GM21723 (cell line): ENCODE measurements around the gene GRIA2.
"Not testable (repeated sequence)": the region's sequence is repeated elsewhere in the genome, so short reads cannot be mapped to it uniquely, and the experiment has no call there.

Experiments used
- ATAC-seq: cut with Tn5 transposase; IDR thresholded peaks from one replicate; pipeline ENCODE4 v1.9.1; 2021; ENCODE audit warnings: mild to moderate bottlenecking, moderate library complexity; ENCODE audit not compliant: unreplicated experiment

The GRIA2 gene

DNA sequence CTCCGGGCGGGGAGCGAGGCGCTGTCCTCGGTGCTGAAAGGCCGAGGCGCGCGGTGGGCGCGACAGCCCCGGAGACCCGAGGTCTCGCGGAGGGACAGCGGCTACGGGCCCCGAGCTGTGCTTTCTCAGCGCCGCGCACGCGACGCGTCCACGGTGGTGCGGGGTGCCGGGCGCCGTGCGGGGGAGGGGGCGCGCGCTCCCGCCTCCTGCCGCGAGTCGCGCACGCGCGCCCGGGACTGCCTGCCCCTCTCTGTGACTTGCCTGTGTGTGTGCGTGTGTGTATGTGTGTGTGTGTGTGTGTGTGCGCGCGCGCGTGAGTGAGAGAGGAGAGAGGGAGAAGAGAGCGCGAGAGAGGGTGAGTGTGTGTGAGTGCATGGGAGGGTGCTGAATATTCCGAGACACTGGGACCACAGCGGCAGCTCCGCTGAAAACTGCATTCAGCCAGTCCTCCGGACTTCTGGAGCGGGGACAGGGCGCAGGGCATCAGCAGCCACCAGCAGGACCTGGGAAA, at the start of gene GRIA2:
Gene GRIA2, plus strand, starts transcription at position 358 of the 511 bp plus-strand sequence. CDS start 315 bp downstream, outside the sequence.
- no peak for ATAC-seq

DNA sequence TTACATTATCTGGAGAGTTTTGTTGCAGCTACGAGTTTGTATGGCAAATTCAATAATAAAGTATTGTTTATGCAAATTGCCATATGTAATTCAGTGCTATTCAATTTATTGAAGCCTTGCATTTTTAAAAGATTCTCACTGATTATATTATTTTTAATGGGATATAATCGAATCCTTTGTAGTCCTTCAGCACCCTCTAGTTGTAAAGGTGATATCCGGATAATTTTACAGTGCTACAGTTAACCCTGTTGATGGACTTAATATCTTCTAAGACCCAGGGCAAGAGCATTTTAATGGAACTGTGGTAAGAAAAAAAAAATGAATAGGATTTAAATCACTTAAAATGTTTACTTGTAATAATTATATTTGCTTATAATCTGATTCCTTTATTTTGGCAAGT, 48.5 kb upstream of the GRIA2 start:
- no peak for ATAC-seq

DNA sequence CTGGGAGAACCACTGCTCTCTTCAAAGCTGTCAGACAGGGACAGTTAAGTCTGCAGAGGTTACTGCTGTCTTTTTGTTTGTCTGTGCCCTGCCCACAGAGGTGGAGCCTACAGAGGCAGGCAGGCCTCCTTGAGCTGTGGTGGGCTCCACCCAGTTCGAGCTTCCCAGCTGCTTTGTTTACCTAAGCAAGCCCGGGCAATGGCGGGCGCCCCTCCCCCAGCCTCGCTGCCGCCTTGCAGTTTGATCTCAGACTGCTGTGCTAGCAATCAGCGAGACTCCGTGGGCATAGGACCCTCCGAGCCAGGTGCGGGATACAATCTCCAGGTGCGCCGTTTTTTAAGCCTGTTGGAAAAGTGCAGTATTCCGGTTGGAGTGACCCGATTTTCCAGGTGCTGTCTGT, 40.3 kb upstream of the GRIA2 start:
- ATAC-seq = not testable (repeated sequence)

DNA sequence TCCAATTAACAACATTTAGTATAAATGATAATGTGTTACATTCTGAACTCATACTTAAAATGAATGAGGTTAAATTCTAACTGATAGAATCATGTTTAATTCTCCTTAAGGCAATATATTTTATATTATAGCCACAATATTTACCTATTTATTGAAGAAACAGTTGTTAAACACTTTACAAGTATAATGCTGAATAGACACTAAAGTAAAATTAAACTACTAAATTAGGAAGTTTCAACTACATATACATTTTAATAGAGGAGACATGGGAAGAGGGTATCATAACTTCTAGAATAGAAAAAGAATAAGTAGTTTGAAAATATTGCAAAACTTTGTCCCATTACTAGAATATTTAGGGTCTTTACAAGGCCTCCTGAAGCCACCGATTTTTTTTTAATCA, 36.2 kb upstream of the GRIA2 start:
- ATAC-seq = no peak

DNA sequence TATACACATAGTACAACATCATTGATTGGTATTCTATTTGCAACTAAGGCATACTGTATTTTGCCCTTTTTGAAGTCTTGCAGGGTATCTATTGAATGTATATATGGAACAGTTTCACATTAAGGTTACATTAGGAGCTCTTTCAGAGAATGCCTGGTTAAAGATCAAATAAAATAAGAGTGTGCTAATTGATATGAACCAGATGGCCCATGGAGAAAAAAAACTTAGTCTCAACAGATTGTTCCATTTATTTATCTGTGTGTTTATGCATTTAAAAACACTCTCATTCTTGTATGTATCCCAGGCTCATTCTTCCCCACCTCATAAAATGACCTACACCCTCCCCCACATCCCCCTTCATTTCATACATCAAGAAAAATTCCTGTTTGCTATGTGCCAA, 35.2 kb upstream of the GRIA2 start:
- no peak for ATAC-seq

DNA sequence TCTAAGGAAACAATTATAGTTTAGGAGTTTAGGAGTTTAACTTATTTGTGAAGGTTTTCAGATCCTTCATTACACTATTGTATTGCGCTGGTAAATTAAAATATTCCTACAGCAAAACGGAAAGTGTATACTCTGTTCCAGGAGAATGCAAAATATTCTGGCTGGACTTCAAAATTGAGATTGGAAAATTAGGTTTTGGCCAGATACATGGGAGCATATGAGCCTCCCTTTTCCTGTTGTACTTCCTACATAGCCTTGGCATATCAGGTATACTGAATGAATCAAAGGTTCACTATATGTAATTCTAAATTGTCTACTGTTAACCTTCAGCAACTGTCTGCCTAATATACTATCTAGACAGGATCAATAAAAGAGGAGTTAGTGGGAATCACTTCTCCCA, 25.2 kb upstream of the GRIA2 start:
- no peak for ATAC-seq

DNA sequence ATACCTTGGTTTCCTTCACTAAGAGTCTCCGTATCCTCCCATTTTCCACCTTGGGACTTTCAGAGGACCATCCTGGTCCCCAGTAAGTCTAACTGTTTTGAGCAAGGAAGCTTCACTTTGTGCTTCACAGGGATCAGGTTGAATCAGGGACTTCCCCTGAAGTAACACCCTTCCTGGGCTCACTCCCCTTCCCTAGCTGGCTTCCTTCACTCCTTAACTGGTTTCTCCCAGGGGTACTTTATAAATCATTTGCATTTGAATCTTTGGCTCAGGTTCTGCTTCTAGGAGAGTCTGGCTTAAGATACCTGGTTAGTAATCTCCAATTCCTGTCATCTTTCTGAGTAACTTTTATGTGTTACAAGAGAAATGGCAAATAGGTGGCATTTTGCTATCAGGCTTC, 24.5 kb upstream of the GRIA2 start:
- no peak for ATAC-seq

DNA sequence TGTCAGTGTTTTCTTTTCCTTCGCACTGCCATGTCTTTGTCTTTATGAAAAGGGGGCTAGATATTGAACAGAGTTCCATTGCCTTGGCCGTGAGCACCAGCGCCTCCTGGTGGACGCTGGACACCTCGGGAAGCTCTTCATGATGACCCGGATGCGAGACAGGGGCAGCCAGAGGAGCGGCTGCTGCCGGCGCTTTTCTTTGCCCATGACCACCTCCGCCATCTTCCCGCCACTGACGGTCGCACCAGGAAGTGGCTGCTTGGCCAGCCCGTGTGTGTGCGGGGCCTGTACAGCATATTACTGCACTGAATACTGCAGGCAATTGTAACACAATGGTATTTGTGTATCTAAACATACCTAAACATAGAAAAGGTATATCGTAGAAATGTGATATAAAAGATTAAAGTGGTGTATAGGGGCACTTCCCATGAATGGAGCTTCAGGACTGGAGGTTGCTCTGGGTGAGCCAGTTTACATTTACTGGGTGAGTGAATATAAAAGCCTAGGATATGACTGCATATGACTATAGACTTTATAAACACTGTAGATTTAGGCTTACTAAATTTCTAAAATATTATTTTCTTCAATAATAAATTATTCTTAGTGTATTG, 15.8 kb upstream of the GRIA2 start:
- ATAC-seq = no peak

DNA sequence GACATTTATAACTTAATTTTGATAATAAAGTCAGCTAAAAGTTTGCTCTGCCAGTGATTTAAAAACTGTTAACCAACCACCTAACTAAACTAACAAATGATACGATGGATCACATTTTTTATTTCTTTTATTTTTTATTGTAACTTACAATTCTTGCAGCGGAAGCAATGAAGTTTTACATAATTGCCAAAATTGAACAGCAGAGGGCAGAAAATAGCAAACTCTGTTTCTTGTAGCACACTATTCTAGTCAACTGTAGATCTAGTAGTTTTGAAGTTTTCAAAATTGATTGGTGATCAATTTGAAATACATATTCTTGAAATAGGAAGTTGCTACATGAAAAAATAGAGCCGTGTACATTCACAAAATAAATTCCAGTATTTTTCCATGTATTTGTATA, 2.8 kb upstream of the GRIA2 start:
- no peak for ATAC-seq

DNA sequence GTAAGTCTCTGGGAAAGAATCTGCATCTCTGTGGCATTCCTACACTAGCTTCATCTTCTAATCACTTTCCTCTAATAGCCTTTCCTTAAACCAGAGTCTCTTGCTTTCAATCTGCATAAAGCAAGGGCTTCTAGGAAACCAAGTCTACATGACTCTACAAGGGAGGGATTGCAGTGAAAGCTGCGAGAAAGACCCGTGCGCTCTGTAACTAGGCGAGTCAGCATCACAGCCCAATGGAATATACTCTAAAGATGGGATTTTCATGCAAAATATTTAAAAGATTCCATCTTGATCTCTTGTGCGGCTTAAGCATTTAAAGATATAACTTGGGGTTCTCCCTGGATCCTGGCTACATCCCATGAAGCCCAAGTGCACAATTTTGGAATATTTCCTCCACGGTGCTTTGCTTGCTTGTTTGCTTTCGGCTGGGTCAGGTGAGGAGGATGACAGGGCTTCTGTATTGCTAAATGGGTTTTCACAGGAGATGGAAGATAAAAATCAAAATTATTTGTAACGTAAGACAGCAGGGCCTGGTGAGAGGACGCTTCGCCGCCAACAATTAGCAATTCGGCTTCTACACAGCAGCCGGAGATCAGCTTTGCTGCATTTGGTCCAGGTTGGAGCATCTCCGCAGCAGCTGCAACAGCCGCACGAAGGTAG, 687 bp upstream of the GRIA2 start:
- no peak for ATAC-seq

DNA sequence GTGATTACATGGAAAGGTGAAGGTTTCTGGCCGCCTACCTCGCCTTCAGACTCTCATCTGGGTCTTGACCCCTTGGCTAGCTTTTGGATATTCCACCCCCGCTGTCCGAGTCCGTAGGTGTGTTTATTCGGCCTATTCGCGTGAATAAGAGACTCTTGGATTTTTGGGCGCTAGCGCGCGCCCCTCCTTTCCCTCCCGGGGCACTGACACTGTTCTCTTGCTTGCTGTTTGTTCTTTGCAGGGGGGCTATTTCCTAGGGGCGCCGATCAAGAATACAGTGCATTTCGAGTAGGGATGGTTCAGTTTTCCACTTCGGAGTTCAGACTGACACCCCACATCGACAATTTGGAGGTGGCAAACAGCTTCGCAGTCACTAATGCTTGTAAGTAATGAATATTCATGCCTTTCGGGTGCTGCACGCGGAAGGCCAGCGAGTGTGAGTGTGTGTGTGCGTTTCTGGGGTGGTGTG, 932 bp downstream of the GRIA2 start:
- no peak for ATAC-seq

DNA sequence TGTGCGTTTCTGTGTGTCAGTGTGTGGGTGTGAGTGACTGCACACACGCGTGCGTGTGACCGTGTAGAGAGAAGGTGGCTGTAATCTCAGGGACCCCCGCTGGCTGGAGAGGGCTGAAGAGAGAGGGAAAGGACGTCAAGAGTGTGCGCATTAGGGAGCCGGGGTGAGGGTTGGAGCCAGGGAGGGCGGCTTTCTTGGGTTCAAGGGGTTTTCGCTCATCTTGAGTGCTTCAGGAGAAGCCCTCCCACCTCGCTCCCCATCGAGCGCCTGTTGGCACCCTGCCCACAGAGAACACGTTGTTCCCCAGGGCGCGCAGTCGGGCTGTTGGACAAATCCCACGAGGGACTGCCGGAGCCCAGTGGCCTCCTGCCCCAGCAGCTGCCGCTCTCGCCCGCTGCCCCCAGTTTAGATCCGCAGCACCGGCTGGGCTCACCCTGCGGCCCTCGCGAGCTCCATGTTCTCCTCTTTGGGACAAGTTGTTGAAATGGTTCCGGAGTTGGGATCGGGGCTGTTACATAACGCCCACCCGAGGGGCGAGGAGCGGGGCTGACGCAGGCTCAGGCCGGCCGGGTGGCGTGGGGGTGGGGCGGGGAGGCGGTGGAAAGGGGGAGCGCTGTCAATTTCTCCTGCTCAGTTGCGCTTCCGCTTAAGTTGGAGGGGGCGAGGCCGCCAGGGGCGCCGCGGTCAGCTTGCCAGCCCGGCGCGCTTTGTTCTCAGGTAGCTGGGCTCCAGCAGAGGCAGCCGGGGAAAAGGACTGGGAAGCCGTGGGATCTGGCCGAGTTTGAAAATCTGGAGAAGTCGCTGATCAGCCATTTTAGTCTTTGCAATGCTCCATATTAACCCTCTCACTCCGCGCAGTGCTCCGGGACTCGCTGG, 1.6 kb downstream of the GRIA2 start:
- no peak for ATAC-seq

DNA sequence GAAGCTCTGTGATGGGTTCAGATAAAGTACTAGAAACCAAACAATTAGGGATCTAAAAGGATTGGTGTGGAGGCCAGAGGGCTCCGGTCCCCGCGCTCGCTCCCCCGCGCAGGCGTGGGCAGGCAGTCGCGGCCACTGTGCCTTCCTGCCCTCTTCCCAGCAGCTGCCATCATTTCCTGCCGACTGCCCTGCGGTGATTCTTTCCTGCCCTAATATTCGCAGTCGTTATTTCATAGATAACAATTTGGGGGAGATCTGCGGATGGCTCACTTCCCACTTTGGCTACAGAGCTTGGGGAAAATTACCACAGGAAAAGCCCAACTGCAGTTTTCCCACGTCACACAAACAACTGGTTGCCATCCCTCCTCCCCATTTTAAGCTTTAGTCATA, 2.2 kb downstream of the GRIA2 start:
- no peak for ATAC-seq

DNA sequence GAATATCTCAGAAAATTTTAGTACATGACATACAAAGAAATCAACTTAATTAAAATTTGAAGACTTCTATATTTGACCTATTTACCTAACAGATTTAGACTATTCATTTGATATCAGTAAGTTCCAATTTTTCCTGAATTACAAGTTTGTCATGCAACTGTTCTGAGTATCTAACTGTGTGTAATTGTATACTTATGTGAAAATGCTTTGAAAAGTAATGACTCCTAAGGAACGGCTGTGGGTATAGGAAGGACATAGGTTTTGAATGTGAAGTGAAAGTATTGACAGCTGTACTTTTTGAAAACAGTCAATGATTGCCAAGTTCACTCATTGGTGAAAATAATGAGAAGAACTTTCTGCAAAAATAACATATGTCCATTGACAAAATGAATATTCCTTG, 2.9 kb downstream of the GRIA2 start:
- ATAC-seq = no peak

DNA sequence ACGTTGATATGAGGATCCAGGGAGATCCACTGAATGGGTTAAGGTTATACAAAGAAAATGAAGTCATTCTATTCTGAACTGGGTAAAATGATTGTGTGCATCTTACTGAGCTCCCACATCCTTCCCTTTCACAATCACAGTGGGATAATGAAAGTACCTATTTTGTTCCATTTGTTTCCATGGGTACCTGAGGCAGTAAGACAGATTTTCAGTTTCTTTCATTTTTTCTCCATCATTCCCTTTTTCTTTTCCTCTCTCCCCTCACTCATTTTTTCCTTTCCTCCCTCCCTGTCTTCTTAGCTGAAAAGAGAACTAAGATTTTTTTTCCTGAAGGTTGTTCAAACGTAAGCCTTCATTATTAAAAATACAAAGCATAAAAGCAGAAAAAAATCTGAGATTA, 4.6 kb downstream of the GRIA2 start:
- no peak for ATAC-seq

DNA sequence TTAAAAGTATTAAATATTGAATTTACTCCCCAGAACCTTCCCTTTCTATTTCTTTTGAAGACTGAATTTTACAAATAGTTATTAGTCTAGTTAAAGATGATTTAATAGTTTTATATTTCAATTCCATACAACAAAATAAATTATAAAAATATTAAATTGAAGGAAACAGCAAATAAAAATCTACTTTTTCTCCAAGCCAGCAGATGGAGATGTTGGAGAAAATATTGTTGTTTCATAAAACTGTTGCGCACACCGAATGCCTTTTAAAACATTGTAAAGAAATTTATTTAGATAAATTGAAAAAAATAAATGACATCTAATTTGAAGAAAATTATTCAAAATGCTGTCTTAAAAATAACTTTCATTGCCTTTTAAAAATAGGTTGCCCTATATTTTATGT, 5.5 kb downstream of the GRIA2 start:
- ATAC-seq = no peak

DNA sequence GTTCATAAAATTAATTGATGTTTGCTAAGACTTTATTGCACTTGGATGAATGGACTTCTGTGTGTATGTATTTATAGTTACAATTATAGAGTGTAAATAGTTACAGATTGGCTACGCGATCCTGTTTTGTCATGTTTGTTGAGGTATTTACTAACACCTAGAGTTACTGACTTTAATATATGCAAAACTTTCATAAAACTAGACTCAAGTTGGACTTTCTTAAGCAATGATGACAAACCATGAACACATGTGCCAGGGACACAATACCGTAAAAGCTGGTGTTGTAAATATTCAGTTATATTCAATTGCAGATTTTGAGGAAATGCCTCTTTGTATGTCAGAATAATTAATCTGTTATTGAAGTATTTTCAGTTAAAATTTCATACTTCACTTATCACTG, 6.1 kb downstream of the GRIA2 start:
- ATAC-seq = no peak

DNA sequence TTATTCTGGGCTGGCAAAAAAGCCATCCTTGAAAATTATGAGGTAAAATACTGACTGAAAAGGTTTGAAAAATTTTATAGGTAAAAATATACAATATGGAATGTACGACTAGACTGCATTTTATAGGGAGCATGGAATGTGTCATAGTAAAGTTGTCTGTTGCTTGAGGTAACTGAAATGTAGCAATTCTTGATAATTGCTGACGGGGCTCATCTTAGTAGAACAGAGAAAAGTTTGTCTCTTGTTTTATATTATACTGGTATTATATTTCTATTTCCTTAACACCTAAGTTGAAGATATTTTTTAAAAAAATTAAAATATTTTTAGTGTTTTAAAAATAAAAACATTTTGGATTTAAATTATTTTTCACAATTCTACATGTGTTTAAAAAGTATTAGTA, 11.0 kb downstream of the GRIA2 start:
- no peak for ATAC-seq

DNA sequence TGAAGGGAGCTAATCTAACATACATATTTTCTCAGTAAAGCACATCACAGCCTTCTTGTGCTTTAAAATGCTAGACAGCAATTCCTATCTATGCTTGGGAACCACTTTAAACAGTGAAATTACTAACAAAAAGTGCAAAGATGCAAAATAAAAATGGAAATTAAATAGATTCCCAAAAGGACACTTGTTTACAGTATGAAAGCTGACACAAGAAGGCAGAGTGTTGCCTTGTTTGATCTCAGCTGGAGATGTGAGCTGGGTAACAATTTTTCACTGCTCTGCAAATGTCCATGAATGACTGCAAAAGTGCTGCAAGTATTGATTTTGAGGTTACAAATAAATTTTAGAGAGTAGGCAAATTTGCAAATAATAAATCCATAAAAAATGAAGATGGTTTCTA, 22.3 kb downstream of the GRIA2 start:
- ATAC-seq = no peak

DNA sequence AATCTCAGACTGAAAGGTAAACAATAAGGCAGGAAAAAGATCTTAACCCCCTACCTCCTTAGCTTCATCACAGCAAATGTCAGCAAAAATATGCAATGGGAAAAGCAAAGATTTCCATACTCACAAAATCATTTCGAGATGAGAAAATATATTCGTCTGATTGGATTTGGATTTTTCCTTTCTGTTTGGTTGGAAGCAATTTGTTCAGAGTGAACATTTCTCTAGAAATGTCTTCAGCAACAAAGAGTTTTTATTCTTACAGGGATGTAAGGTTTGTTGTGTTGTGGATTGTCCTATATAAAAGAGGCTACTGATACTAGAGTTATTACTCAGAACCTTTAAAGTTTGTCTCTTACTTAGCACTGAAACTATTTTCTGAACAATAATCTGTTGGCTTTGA, 23.8 kb downstream of the GRIA2 start:
- no peak for ATAC-seq

DNA sequence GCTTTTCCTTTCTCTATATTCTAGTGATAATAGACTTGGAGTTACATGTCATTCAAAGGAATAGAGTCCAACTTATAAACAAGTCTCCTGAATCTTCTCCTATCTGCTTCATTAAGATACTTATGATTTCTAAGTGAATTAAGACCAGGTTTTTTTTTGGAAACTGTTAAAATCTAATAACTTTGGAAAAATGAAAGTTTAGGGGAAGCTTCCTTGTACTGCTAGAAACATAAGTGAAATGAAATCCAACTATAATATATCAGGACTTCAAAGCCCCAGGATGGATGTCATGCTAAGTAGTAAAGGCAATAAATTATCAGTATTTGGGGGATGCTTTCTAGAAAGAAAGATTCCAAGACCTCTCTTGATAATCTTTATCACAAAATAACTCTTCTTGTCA, 24.8 kb downstream of the GRIA2 start:
- no peak for ATAC-seq

DNA sequence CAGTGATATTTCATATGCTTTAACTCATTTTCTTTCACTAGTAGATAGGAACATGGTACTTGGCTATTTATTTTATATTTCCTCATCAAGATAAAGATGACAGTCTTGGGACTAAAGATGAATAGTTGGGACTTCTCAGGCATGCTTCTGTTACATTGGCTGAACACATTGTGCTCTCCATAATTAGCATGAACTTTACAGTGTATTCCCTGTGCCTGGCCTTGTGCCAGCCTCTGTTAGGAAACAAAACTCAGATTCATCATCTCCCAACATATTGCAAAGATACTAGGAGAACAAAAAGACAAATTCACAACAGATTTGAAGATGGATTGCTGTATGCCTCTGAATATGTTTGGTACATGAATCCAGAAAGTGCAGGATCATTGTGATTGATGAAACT, 26.4 kb downstream of the GRIA2 start:
- no peak for ATAC-seq
